G401 (cell line): Measurements from ENCODE around the gene NPPA. TPM values are rescaled to one million over a fixed set of nuclear protein-coding genes. Genes with fewer than 3 reads are reported as not detected.

ENCODE experiments used
- DNase-seq: peaks from one replicate; pipeline ENCODE4 v3.0.0-alpha.2; 2015; ENCODE audit warnings: low spot score
- in situ Hi-C: cut with HindIII; loops from 2 replicates; pipeline ENCODE4 v1.10.0; 2016; ENCODE audit warnings: low sequenced_read_pairs, mixed read lengths
- total RNA-seq: library from RNA; depleted of rRNA; stranded (reverse); fragments of >200 nt; shearing (Covaris generic); gene quantifications from 2 replicates; pipeline ENCODE4 v1.2.3, GENCODE V29; 2014; rRNA removed

The NPPA gene
- total RNA-seq, 1 experiment from 2014 or later: not detected

GRCh38 chr1:11797525-11798216, 49.9 kb downstream of the NPPA start:
- DNase-seq: no peak
- in situ Hi-C loops: no loop called here

GRCh38 chr1:11796036-11796828, 51.4 kb downstream of the NPPA start:
- in situ Hi-C loops: no loop called here
- no peak for DNase-seq

Other genes with a start within 250 kb of the NPPA start
- gene FBXO2, start 193.4 kb downstream of the NPPA start, total RNA-seq: 138 and 175 TPM in 2 replicates
- gene FBXO44, start 192.9 kb downstream of the NPPA start, total RNA-seq: 37.7 and 39.7 TPM in 2 replicates
- gene FBXO6, start 183.6 kb downstream of the NPPA start, total RNA-seq: 3.1 TPM in 1 of 2 replicates, not detected in the other
- gene MAD2L2, start 166.6 kb downstream of the NPPA start, total RNA-seq: 144 and 155 TPM in 2 replicates
- gene DRAXIN, start 156.1 kb downstream of the NPPA start, total RNA-seq: 0.14 and 1.4 TPM in 2 replicates
- 97.2 and 147 TPM in 2 replicates for gene AGTRAP, start 111.6 kb downstream of the NPPA start, total RNA-seq
- not detected in 2 replicates for gene C1orf167, start 85.6 kb downstream of the NPPA start, total RNA-seq
- 26.3 and 34.4 TPM in 2 replicates for gene MTHFR, start 41.8 kb downstream of the NPPA start, total RNA-seq
- 1.8 and 6.8 TPM in 2 replicates for gene CLCN6, start 41.6 kb downstream of the NPPA start, total RNA-seq
- not detected in 2 replicates for gene NPPB, start 11.2 kb upstream of the NPPA start, total RNA-seq
- gene KIAA2013, start 78.6 kb upstream of the NPPA start, total RNA-seq: 52.6 and 53.7 TPM in 2 replicates
- gene PLOD1, start 86.9 kb upstream of the NPPA start, total RNA-seq: 103 and 104 TPM in 2 replicates
- 23.4 and 37.0 TPM in 2 replicates for gene MFN2, start 132.7 kb upstream of the NPPA start, total RNA-seq
- gene MIIP, start 171.7 kb upstream of the NPPA start, total RNA-seq: 37.9 and 41.0 TPM in 2 replicates
- gene TNFRSF8, start 215.5 kb upstream of the NPPA start, total RNA-seq: 0.25 TPM in 1 of 2 replicates, not detected in the other